Measurements from ENCODE around the gene SLC22A12. TPM values are rescaled to one million over a fixed set of nuclear protein-coding genes. Genes with fewer than 3 reads are reported as not detected.

The SLC22A12 gene
- polyA plus RNA-seq, 1 donor from 2014 or later, result not detected

DNA sequence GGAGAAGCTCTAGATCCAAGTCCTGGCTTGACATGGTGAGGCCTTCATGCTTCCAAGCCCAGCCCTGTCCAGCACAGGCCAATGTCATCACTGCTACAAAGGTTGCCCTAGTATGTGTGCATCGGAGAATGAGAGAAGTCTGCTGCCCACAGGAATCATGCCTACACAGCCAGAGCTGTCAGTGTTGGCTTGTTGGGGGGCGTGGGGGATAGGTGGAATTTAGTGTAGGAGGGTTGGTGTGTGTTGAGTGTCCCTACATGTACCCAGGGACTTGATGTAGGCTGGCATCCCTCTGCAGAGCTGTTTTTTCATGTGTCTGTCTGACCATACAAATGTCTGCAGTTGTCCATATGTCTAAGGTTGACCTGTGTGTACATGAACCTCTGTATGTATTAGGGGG, 37.6 kb downstream of the SLC22A12 start:
- Histone ChIP-seq H3K4me3 (ENCODE audit: low read length) (no peak overlapping the region), H3K4me2 (ENCODE audit: low read length) (no peak overlapping the region), H3K9me2 (ENCODE audit: insufficient read depth, low read length) (no peaks in the 10 kb centered on the region), H3K9me3 (ENCODE audit: low read length) (no peaks in the 10 kb centered on the region), H3F3A (ENCODE audit: insufficient read depth, low read length, poor library complexity, severe bottlenecking) (no peaks in the 10 kb centered on the region), H2AFZ (ENCODE audit: low read depth, low read length) (no peak overlapping the region), H3K27ac (ENCODE audit: low read length) (no peak overlapping the region), H3K27me3 (ENCODE audit: insufficient read depth, low read depth, low read length) (no peaks in the 10 kb centered on the region), H3K79me2 (replicated peaks; ENCODE audit: insufficient read depth, low read length) (no peaks in the 10 kb centered on the region), H3K36me3 (ENCODE audit: insufficient read depth, low read length) (peaks cover 18% of the 10 kb centered on the region), H4K20me1 (ENCODE audit: insufficient read depth) (no peaks in the 10 kb centered on the region), H3K9ac (ENCODE audit: low read length) (no peak overlapping the region)
- TF ChIP-seq MXI1 (conservative IDR thresholded peaks at IDR 0.05; ENCODE audit: poor library complexity, severe bottlenecking) (no peak), RAD21 (conservative IDR thresholded peaks at IDR 0.05) (no peak), EZH2 (IDR thresholded peaks at IDR 0.05; ENCODE audit: borderline replicate concordance, insufficient read depth, low read length, poor library complexity, severe bottlenecking) (no peak), EP300 (conservative IDR thresholded peaks at IDR 0.05; ENCODE audit: poor library complexity, severe bottlenecking) (no peak), TAF1 (IDR thresholded peaks at IDR 0.05; ENCODE audit: low read depth) (no peak), SMC3 (conservative IDR thresholded peaks at IDR 0.05; ENCODE audit: poor library complexity) (no peak), CTCF (IDR thresholded peaks at IDR 0.05; ENCODE audit: poor library complexity, severe bottlenecking) (no peak), POLR2AphosphoS5 (IDR thresholded peaks at IDR 0.05) (no peak)
- TF ChIP-seq, protein P1, sequence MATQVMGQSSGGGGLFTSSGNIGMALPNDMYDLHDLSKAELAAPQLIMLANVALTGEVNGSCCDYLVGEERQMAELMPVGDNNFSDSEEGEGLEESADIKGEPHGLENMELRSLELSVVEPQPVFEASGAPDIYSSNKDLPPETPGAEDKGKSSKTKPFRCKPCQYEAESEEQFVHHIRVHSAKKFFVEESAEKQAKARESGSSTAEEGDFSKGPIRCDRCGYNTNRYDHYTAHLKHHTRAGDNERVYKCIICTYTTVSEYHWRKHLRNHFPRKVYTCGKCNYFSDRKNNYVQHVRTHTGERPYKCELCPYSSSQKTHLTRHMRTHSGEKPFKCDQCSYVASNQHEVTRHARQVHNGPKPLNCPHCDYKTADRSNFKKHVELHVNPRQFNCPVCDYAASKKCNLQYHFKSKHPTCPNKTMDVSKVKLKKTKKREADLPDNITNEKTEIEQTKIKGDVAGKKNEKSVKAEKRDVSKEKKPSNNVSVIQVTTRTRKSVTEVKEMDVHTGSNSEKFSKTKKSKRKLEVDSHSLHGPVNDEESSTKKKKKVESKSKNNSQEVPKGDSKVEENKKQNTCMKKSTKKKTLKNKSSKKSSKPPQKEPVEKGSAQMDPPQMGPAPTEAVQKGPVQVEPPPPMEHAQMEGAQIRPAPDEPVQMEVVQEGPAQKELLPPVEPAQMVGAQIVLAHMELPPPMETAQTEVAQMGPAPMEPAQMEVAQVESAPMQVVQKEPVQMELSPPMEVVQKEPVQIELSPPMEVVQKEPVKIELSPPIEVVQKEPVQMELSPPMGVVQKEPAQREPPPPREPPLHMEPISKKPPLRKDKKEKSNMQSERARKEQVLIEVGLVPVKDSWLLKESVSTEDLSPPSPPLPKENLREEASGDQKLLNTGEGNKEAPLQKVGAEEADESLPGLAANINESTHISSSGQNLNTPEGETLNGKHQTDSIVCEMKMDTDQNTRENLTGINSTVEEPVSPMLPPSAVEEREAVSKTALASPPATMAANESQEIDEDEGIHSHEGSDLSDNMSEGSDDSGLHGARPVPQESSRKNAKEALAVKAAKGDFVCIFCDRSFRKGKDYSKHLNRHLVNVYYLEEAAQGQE (IDR thresholded peaks at IDR 0.05; ENCODE audit: borderline replicate concordance), result no peak

GRCh38 chr11:64629103-64629502, 38.1 kb downstream of the SLC22A12 start:
- no peaks in the 10 kb centered on the region for H3K27me3 ChIP-seq (ENCODE audit: insufficient read depth, low read depth, low read length)
- no peaks in the 10 kb centered on the region for H3K79me2 ChIP-seq (replicated peaks; ENCODE audit: insufficient read depth, low read length)
- H3K4me3 ChIP-seq (ENCODE audit: low read length), result no peak overlapping the region
- H3K27ac ChIP-seq (ENCODE audit: low read length), result no peak overlapping the region
- no peak overlapping the region for H3K9ac ChIP-seq (ENCODE audit: low read length)
- H3K36me3 ChIP-seq (ENCODE audit: insufficient read depth, low read length), result peaks cover 16% of the 10 kb centered on the region
- no peaks in the 10 kb centered on the region for H3K9me2 ChIP-seq (ENCODE audit: insufficient read depth, low read length)
- no peaks in the 10 kb centered on the region for H3F3A ChIP-seq (ENCODE audit: insufficient read depth, low read length, poor library complexity, severe bottlenecking)
- no peak overlapping the region for H3K4me2 ChIP-seq (ENCODE audit: low read length)
- no peak overlapping the region for H2AFZ ChIP-seq (ENCODE audit: low read depth, low read length)
- no peaks in the 10 kb centered on the region for H4K20me1 ChIP-seq (ENCODE audit: insufficient read depth)
- H3K9me3 ChIP-seq (ENCODE audit: low read length), result no peaks in the 10 kb centered on the region
- TF ChIP-seq MXI1 (conservative IDR thresholded peaks at IDR 0.05; ENCODE audit: poor library complexity, severe bottlenecking) (no peak), POLR2AphosphoS5 (IDR thresholded peaks at IDR 0.05) (no peak)
